Ishikawa (cell line): Measurements from ENCODE around the gene STMN3.

Experiments used
- RAD21 ChIP-seq: IDR thresholded peaks from 2 replicates; pipeline ENCODE4 v1.6.1; 2012; ENCODE audit warnings: low read depth
- TAF1 ChIP-seq: IDR thresholded peaks from 2 replicates; pipeline ENCODE4 v1.6.1; 2012; ENCODE audit warnings: low read depth, mild to moderate bottlenecking

- TF ChIP-seq TAF1 (no peak), RAD21 (no peak)
These were observed 54.5 kb downstream of the STMN3 start for GRCh38 chr20:63598479-63599395.
